Measurements from ENCODE around the gene CFAP43. TPM values are rescaled to one million over a fixed set of nuclear protein-coding genes. Genes with fewer than 3 reads are reported as not detected.

The CFAP43 gene
- total RNA-seq, 1 donor from 2014 or later, result 15.9 TPM

- FAIRE-seq (no peak), DNase-seq (ENCODE audit: low spot score in 2 of 2) (no peak)
These were observed 130.3 kb downstream of the CFAP43 start for GRCh38 chr10:104101902-104102301.

- DNase-seq (ENCODE audit: low spot score in 2 of 2) (no peak), FAIRE-seq (no peak)
These were observed 131.4 kb downstream of the CFAP43 start for GRCh38 chr10:104100795-104101194.

DNA sequence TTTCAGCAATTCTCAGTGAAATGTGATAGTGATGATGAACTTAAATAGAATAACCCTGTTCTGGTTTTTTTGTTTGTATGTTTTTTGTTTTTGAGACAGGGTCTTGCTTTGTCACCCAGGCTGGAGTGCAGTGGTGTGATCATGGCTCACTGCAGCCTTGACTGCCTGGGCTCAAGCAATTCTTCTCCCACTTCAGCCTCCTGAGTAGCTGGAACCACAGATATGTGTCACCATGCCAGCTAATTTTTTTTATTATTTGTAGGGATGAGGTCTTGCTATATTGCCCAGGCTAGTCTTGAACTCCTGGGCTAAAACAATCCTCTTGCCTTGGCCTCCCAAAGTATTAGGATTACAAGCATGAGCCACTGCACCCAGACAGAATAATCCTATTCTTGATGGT is 132.2 kb downstream of the CFAP43 start:
- no peak for FAIRE-seq

DNA sequence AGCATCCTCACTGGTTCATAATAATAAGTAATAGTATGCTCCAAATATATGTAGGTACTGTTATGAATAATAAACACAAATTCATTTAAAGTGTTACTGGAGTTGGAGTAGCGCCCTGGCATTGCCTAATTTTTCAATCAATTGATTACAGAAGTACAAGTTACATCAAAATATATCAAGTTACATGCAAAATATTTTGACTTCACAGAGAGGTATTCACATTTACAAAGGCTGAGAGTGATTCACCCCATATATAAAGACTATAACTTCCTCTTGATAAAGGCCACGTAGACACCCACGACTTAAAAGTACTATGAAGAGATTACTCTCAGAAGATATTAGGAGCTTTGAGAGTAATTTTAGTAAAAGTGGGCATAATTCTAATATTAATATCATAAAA is 132.9 kb downstream of the CFAP43 start:
- DNase-seq (ENCODE audit: low spot score in 2 of 2) (no peak), FAIRE-seq (no peak)

More for the DNA sequence above, 132.2 kb downstream of the CFAP43 start:
- DNase-seq (ENCODE audit: low spot score in 2 of 2), result no peak

DNA sequence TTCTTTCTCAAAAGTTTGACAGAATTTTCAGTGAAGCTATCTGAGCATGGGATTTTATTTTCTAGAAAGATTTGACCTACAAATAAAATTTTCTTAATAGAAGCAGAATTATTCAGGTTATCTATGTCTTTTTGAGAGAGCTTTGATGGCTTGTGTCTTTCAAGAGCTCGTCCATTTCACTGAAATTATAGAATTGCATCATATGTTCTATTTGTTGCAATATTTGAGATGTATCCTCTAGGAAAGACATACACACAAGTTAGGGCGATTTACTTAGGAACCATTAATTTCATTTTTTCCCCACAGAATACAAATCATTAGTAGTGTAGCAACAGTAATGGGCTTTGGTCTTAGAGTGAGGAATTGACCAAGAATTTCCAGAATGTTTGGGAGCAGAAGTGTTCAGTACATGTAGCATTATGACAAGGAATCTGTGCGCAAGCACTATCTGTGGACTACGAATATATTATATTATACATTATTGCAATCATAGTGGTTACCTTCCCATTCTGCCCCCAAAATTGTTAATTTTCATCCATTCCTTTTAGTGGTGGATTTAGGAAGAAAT is 133.7 kb downstream of the CFAP43 start:
- FAIRE-seq, result no peak
- no peak for DNase-seq (ENCODE audit: low spot score in 2 of 2)

- FAIRE-seq, result no peak
These were observed 135.5 kb downstream of the CFAP43 start for GRCh38 chr10:104096692-104097091.

DNA sequence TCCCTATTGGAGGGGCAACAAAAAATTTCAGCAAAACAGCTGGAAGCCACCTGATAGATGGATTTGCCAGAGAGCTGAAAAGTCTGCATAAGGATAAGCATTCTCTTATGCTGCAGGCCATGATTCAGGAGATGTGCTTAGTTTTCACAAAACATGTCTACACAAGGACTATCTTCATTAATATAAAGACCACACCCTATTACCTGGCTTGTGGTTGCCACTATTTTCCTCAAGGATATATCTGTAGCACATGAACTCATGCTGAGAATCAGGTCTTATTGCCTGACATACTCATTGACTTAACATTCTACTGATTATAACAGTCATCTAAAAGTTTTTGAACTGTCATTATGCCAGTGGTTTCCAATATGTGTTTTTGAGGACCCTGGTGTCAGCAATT is 139.4 kb downstream of the CFAP43 start:
- DNase-seq (ENCODE audit: low spot score in 2 of 2), result no peak
- no peak for FAIRE-seq

More at GRCh38 chr10:104096692-104097091, 135.5 kb downstream of the CFAP43 start:
- DNase-seq (ENCODE audit: low spot score in 2 of 2), result no peak

GRCh38 chr10:104090611-104091010 is 141.6 kb downstream of the CFAP43 start:
- DNase-seq (ENCODE audit: low spot score in 2 of 2) (no peak), FAIRE-seq (no peak)

GRCh38 chr10:104089621-104090020 is 142.5 kb downstream of the CFAP43 start:
- FAIRE-seq (no peak), DNase-seq (ENCODE audit: low spot score in 2 of 2) (no peak)

- DNase-seq (ENCODE audit: low spot score in 2 of 2) (no peak), FAIRE-seq (no peak)
These were observed 143.9 kb downstream of the CFAP43 start for GRCh38 chr10:104088239-104088638.

GRCh38 chr10:104085801-104086400 is 146.3 kb downstream of the CFAP43 start, which contains the start of gene COL17A1:
COL17A1 (minus strand) TSS chr10:104085880; CDS start chr10:104080673, 5,207 bp downstream.
- no peak for FAIRE-seq
- no peak for DNase-seq (ENCODE audit: low spot score in 2 of 2)

DNA sequence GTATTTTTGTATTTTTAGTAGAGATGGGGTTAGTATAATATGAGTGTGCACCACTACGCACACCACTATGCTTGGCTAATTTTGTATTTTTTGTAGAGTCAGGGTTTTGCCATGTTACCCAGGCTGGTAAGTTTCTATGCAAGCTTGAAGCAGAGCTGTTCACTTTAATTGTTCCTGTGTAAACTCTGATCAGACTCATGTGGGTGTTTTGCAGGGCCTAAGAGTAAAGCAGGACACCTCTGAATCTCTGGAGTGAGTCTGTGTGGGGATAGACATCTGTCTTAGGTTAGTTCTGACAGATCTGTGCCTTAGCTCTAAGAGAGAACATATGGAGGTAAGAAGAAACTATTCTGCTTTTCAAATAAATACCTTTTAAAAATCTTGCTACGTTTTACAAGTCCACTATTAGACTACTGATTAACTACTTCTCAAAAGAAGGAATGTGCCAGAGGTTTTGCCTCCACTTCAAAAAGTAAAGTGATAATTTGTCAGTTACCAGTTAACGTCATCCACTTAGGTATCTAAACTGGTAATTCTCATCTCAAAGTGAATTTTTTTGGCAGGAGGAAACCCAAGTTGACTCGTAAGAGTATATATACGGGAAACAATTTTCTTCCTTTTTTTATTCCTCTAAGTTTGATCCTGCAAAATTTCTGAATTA is 147.6 kb downstream of the CFAP43 start:
- FAIRE-seq (no peak), DNase-seq (ENCODE audit: low spot score in 2 of 2) (no peak)

DNA sequence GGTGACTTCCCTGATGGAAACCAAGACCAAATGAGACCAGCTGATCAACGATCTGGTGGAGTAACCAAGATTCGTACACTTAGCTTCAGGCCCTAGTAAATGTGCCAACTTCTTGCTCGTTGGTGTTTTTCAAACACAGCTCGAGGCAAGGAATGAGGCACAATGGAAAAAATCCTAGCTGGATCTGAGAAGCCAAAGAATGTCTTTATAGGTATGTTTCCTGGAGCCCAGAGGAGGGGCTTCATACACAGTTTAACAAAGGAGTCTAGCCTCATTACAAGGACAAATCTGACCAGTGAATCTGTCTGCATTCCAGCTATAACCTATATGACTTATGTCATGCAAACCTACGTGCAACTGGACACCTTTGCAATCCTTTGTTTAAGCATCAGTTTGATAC is 150.2 kb downstream of the CFAP43 start:
- FAIRE-seq, result no peak

GRCh38 chr10:104080762-104081161 is 151.4 kb downstream of the CFAP43 start:
- no peak for FAIRE-seq
- no peak for DNase-seq (ENCODE audit: low spot score in 2 of 2)

More for the DNA sequence above, 150.2 kb downstream of the CFAP43 start:
- DNase-seq (ENCODE audit: low spot score in 2 of 2), result no peak

Small RNA genes within 50 kb of the gene (small RNA-seq; reads per million reads assigned to genes)
- 0.20 reads per million for gene MIR4482
- not detected for gene MIR609

Other genes starting within 250 kb of the CFAP43 start
- under 0.01 TPM for gene COL17A1, start 146.5 kb downstream of the CFAP43 start, total RNA-seq
- 15.5 TPM for gene SFR1, start 110.2 kb downstream of the CFAP43 start, total RNA-seq
- 39.9 TPM for gene GSTO1, start 22.5 kb upstream of the CFAP43 start, total RNA-seq
- 2.4 TPM for gene GSTO2, start 36.8 kb upstream of the CFAP43 start, total RNA-seq
- gene ITPRIP, start 106.1 kb upstream of the CFAP43 start, total RNA-seq, result 1.2 TPM
- 1.2 TPM for gene CFAP58, start 121.5 kb upstream of the CFAP43 start, total RNA-seq

Measured in frontal cortex (tissue), 4 donors.